ENCODE results near the gene HOXB2. TPM values are rescaled to one million over a fixed set of nuclear protein-coding genes. Genes with fewer than 3 reads are reported as not detected.

Gene HOXB2
- total and polyA plus RNA-seq, 9 of the 15 experiments (the other 6 are each of a cell fraction or from before 2014, with no cell fraction given) = 2.1 to 97.7 (median 21.2) TPM

DNA sequence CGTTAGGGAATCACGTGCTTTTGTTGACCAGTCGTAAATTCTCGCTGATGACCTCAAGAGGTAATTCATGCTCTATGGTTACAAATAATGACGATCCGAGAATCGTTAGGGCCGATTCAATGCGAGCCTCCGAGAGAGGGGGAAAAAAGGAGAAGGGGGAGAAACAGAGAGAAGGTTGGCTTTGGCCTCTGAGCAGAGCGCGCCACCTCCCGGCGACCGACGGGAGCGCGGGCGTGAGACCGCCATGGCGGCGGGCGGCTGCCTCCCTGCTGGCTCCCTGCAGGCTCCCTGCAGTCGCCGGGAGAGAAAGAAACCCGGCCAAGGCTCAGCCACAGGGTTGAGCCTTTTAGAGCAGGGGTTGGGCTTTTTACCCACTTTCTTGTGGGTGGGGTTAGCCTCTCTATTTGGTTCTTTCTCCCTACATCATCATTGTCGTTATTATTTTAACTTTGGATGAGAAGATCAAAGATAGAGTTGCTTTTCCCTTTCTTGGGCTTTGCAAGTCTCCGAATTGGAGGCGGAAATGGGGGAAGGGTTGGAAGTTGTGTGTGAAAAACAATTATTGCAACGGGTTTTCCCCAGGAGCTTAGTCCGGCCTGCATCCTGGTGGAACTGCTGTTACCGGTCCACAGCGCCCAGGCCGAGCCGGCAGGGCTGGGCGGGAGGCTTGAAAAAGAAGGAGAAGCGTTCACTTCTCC is 49.1 kb upstream of the HOXB2 start (continued):
- TF ChIP-seq ZBTB34 (CRISPR knock-in tag; IDR thresholded peaks at IDR 0.05) (no peak), RBFOX2 (IDR thresholded peaks at IDR 0.05; ENCODE audit: low read depth, low read length) (0 out of 2 replicates have a peak, but pooled peaks have one; percentile 27), ZNF740 (CRISPR knock-in tag; IDR thresholded peaks at IDR 0.05) (peak; percentile 74), ZNF740 (tag; IDR thresholded peaks at IDR 0.05) (peak in 1 of 2 experiments; percentile 84; a peak in 2 of 4 replicates), CC2D1A (IDR thresholded peaks at IDR 0.05) (peak; percentile 57), NCOA4 (IDR thresholded peaks at IDR 0.05; ENCODE audit: partially characterized antibody) (no peak), THAP12 (CRISPR knock-in tag; IDR thresholded peaks at IDR 0.05) (no peak), CBX3 (IDR thresholded peaks at IDR 0.05; ENCODE audit: borderline replicate concordance in 1 of 2, low read length in 2 of 2) (peak in 1 of 2 experiments; percentile 59; a peak in 1 of 3 replicates), TOE1 (IDR thresholded peaks at IDR 0.05; ENCODE audit: borderline replicate concordance) (peak; percentile 64; the same call in 1 of the 2 replicates), TOE1 (CRISPR knock-in tag; IDR thresholded peaks at IDR 0.05; ENCODE audit: borderline replicate concordance, low read depth) (no peak), SMAD4 (CRISPR knock-in tag; conservative IDR thresholded peaks at IDR 0.05) (0 out of 2 replicates have a peak, but pooled peaks have one; percentile 24), SPI1 (IDR thresholded peaks at IDR 0.05; ENCODE audit: borderline replicate concordance, low read depth, low read length) (peak; percentile 76), ZNF696 (CRISPR knock-in tag; conservative IDR thresholded peaks at IDR 0.05) (no peak)
- TF ChIP-seq, protein P1, sequence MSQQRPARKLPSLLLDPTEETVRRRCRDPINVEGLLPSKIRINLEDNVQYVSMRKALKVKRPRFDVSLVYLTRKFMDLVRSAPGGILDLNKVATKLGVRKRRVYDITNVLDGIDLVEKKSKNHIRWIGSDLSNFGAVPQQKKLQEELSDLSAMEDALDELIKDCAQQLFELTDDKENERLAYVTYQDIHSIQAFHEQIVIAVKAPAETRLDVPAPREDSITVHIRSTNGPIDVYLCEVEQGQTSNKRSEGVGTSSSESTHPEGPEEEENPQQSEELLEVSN (IDR thresholded peaks at IDR 0.05; ENCODE audit: borderline replicate concordance in 1 of 2, extremely low read depth in 1 of 2, insufficient read depth in 1 of 2, insufficient read length in 1 of 2, low read depth in 1 of 2, low read length in 1 of 2, poor library complexity in 1 of 2, severe bottlenecking in 1 of 2) = peak in 1 of 2 experiments; percentile 32
